HEK293T (cell line): ENCODE results near the gene DMWD.

Experiments
- CTCF ChIA-PET: fragments of 350-600 bp; formaldehyde crosslinking; extraction: SDS; loops from one replicate; lab custom pipeline; 2021; ENCODE audit warnings: antibody characterized with exemption, inconsistent platforms; lab: Yijun Ruan, JAX
- POLR2A ChIA-PET: fragments of 350-600 bp; formaldehyde crosslinking; extraction: SDS; loops from one replicate; lab custom pipeline; 2020; ENCODE audit warnings: antibody characterized with exemption, inconsistent platforms; lab: Yijun Ruan, JAX
- DNase-seq: peaks from one replicate; pipeline ENCODE4 v3.0.0; 2012; ENCODE audit warnings: mixed read lengths; ENCODE audit errors: extremely low spot score
- ARNT ChIP-seq: fragments of 450-650 bp; IDR thresholded peaks from 2 replicates; pipeline ENCODE4 v1.6.1; 2017; ENCODE audit warnings: mild to moderate bottlenecking
- BHLHE40 ChIP-seq: fragments of 450-650 bp; IDR thresholded peaks from 2 replicates; pipeline ENCODE4 v1.6.1; 2016; ENCODE audit warnings: mild to moderate bottlenecking, moderate library complexity, borderline replicate concordance
- CTBP1 ChIP-seq: fragments of 450-650 bp; IDR thresholded peaks from 2 replicates; pipeline ENCODE4 v1.6.1; 2016; ENCODE audit warnings: borderline replicate concordance
- ELF4 ChIP-seq: fragments of 450-650 bp; IDR thresholded peaks from 2 replicates; pipeline ENCODE4 v1.6.1; 2017; ENCODE audit warnings: antibody characterized with exemption
- FOXA1 ChIP-seq: fragments of 450-650 bp; IDR thresholded peaks from 2 replicates; pipeline ENCODE4 v1.6.1; 2016; ENCODE audit warnings: mild to moderate bottlenecking
- FOXK2 ChIP-seq: fragments of 450-650 bp; IDR thresholded peaks from 2 replicates; pipeline ENCODE4 v1.6.1; 2016; ENCODE audit warnings: mild to moderate bottlenecking
- FOXM1 ChIP-seq: fragments of 450-650 bp; IDR thresholded peaks from 2 replicates; pipeline ENCODE4 v1.6.1; 2017; ENCODE audit warnings: mild to moderate bottlenecking, borderline replicate concordance
- HDGF ChIP-seq: fragments of 450-650 bp; IDR thresholded peaks from 2 replicates; pipeline ENCODE4 v1.6.1; 2017; ENCODE audit warnings: antibody characterized with exemption, borderline replicate concordance
- L3MBTL2 ChIP-seq: fragments of 450-650 bp; conservative IDR thresholded peaks from 2 replicates; pipeline ENCODE4 v1.6.1; 2016; ENCODE audit warnings: mild to moderate bottlenecking
- LEF1 ChIP-seq: fragments of 450-650 bp; IDR thresholded peaks from 2 replicates; pipeline ENCODE4 v1.6.1; 2017; ENCODE audit warnings: mild to moderate bottlenecking, borderline replicate concordance
- NFRKB ChIP-seq: fragments of 450-650 bp; IDR thresholded peaks from 2 replicates; pipeline ENCODE4 v1.6.1; 2016; ENCODE audit warnings: mild to moderate bottlenecking, moderate library complexity
- SP1 ChIP-seq: fragments of 450-650 bp; IDR thresholded peaks from 2 replicates; pipeline ENCODE4 v1.6.1; 2017
- SUZ12 ChIP-seq: fragments of 450-650 bp; IDR thresholded peaks from 2 replicates; pipeline ENCODE4 v1.6.1; 2016; ENCODE audit warnings: mild to moderate bottlenecking
- TARDBP ChIP-seq: fragments of 450-650 bp; IDR thresholded peaks from 2 replicates; pipeline ENCODE4 v1.6.1; 2016
- ZNF384 ChIP-seq: fragments of 450-650 bp; IDR thresholded peaks from 2 replicates; pipeline ENCODE4 v1.6.1; 2016
- TF ChIP-seq, protein P1 (sequence below): fragments of 450-650 bp; IDR thresholded peaks from 2 replicates; pipeline ENCODE4 v1.6.1; 2016

DMWD gene

GRCh38 chr19:45762870-45763631, 29.6 kb downstream of the DMWD start:
- POLR2A ChIA-PET: no interaction called here
- TF ChIP-seq CTBP1 (no peak), HDGF (no peak), FOXA1 (no peak), BHLHE40 (no peak), LEF1 (no peak), FOXM1 (no peak), SUZ12 (no peak), ELF4 (no peak), ZNF384 (no peak), TARDBP (no peak), SP1 (no peak), ARNT (no peak), L3MBTL2 (no peak), NFRKB (no peak), FOXK2 (no peak)
- TF ChIP-seq, protein P1, sequence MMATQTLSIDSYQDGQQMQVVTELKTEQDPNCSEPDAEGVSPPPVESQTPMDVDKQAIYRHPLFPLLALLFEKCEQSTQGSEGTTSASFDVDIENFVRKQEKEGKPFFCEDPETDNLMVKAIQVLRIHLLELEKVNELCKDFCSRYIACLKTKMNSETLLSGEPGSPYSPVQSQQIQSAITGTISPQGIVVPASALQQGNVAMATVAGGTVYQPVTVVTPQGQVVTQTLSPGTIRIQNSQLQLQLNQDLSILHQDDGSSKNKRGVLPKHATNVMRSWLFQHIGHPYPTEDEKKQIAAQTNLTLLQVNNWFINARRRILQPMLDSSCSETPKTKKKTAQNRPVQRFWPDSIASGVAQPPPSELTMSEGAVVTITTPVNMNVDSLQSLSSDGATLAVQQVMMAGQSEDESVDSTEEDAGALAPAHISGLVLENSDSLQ: no peak
- CTCF ChIA-PET: interaction anchor here (0.8 kb wide), 1 partner anchor 9 kb away, joined by 3 read pairs; no protein-coding TSS in a partner anchor

DNA sequence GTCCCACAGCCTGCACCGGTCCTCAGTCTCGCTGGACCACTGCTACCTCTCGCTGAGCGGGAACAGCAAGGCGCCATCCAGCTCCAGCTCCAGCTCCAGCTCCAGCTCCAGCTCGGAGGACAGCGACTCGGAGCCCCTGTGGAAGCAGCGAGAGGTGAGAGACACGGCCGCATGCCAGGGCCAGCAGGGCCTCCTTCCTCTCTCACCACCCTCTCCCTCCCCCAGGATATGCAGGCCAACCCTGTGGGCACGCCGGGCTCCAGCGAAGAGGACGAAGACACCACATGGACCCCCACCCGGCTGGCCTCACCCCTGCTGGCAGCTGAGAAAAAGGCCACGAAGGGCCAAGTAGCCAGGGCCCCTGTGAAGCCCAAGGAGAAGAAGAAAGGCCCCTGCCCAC, 30.9 kb downstream of the DMWD start:
- ChIA-PET POLR2A (no interaction called here), CTCF (no interaction called here)
- TF ChIP-seq CTBP1 (no peak), FOXK2 (no peak), HDGF (no peak), TARDBP (no peak), FOXA1 (no peak), LEF1 (no peak), L3MBTL2 (no peak), SP1 (no peak), ELF4 (no peak), ARNT (no peak), NFRKB (no peak), SUZ12 (no peak), ZNF384 (no peak), FOXM1 (no peak)
- TF ChIP-seq, protein P1: no peak
- DNase-seq: no peak

More at GRCh38 chr19:45762870-45763631, 29.6 kb downstream of the DMWD start:
- DNase-seq: no peak

DNA sequence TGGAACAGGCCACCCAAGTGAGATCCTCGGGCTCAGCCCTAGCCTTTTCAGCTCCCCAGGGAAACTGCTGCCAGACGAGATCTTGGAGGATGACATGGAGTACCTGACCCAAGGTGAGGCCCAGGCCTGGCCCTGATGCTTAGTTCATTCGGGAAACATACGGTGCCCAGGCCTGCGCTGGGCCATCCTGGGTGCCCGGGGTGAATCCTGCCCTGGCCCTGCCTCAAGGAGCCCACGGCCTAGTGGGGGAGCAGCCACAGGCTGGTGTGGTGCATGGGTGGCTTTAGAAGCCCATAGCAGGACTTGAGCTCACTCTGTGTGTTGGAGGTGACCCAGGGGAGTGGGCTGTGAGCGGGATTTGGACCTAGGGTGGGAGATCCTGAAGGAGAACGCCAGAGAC, 33.7 kb downstream of the DMWD start:
- CTCF ChIA-PET: interaction anchor here (0.7 kb wide), 1 partner anchor 38 kb away, joined by 3 read pairs; no protein-coding TSS in a partner anchor

DNA sequence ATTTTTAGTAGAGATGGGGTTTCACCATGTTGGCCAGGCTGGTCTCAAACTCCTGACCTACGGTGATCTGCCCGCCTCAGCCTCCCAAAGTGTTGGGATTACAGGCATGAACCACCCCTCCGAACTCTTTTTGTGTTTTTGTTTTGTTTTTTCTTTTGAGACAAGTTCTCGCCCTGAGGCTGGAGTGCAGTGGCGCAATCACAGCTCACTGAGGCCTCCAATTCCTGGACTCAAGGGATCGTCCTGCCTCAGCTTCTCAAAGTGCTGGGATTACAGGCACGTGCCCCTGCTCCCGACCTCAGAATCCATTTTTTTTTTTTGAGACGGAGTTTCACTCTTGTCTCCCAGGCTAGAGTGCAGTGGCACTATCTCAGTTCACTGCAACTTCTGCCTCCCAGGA, 35.0 kb downstream of the DMWD start:
- no peak; the same call in 1 of the 2 replicates for TF ChIP-seq L3MBTL2
- TF ChIP-seq TARDBP: no peak
- no peak for TF ChIP-seq BHLHE40
- TF ChIP-seq FOXM1: no peak
- TF ChIP-seq ELF4: no peak
- no peak for TF ChIP-seq SP1
- no peak for TF ChIP-seq SUZ12
- ChIA-PET POLR2A (interaction anchor here (0.6 to 1.9 kb wide), 4 partner anchors 10 to 296 kb away, joined by 3 to 7 read pairs (median 4); partner anchors contain the start of genes QPCTL and SNRPD2), CTCF (interaction anchor here (0.6 to 0.7 kb wide), 2 partner anchors 77 to 271 kb away, joined by 4 to 5 read pairs; no protein-coding TSS in a partner anchor)
- DNase-seq: no peak

More for the DNA sequence above, 33.7 kb downstream of the DMWD start:
- TF ChIP-seq FOXK2 (no peak), TARDBP (no peak), BHLHE40 (no peak), SP1 (no peak), ZNF384 (no peak), ELF4 (no peak), CTBP1 (no peak), FOXM1 (no peak), FOXA1 (no peak), NFRKB (no peak), L3MBTL2 (no peak), ARNT (no peak), LEF1 (no peak), HDGF (no peak)
- TF ChIP-seq, protein P1: no peak
- POLR2A ChIA-PET: interaction anchor here (1.5 kb wide), 1 partner anchor 10 kb away, joined by 6 read pairs; the partner anchor contains the start of gene SIX5
- no peak for DNase-seq

DNA sequence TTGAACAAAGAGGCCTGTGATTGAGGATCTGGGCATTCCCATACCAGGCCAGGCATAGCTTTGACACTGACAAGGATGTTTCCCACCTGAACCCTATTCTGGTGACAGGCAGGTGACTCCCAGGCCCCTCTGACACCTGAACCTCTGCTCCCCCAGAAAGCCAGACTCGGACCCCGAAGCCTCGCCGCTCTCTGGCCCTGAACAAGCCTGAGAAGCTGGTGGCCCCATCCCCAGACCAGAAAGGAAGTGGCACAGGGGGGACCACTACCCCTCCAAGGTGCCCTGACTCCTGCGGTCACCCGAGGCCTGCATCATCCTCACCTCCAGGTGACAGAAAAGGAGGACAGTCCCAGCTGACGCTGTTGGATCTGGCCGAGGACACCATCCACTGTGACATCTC, 38.3 kb downstream of the DMWD start:
- no peak for DNase-seq
- ChIA-PET CTCF (interaction anchor here (0.6 to 0.8 kb wide), 2 partner anchors 16 to 19 kb away, joined by 3 read pairs; no protein-coding TSS in a partner anchor), POLR2A (interaction anchor here (0.5 to 2.1 kb wide), 3 partner anchors 15 to 732 kb away, joined by 3 to 8 read pairs (median 3); partner anchors contain the start of genes QPCTL, SIX5 and SNRPD2)
- no peak for TF ChIP-seq ELF4
- TF ChIP-seq LEF1: no peak
- TF ChIP-seq, protein P1: no peak
- no peak for TF ChIP-seq CTBP1
- TF ChIP-seq SP1: no peak
- no peak for TF ChIP-seq L3MBTL2
- TF ChIP-seq NFRKB: no peak
- TF ChIP-seq BHLHE40: no peak
- TF ChIP-seq SUZ12: no peak
- no peak for TF ChIP-seq FOXA1
- TF ChIP-seq ZNF384: no peak
- no peak for TF ChIP-seq FOXM1
- no peak for TF ChIP-seq HDGF
- no peak for TF ChIP-seq FOXK2
- no peak for TF ChIP-seq TARDBP
- no peak for TF ChIP-seq ARNT
